ENCODE results near the gene ZNF146. TPM values are rescaled to one million over a fixed set of nuclear protein-coding genes. Genes with fewer than 3 reads are reported as not detected.
"Not testable (repeated sequence)": the region's sequence is repeated elsewhere in the genome, so short reads cannot be mapped to it uniquely, and the experiment has no call there.

ZNF146 gene
- total RNA-seq, 1 donor from 2014 or later: 70.0 TPM

GRCh38 chr19:36182612-36183244 lies 32.2 kb upstream of the ZNF146 start:
- H3K27ac Mint-ChIP-seq (ENCODE audit: unreplicated experiment): no peak overlapping the region
- TF ChIP-seq CTCF (IDR thresholded peaks at IDR 0.05): no peak
- no peak for DNase-seq (ENCODE audit: extremely low spot score, unreplicated experiment)
- H3K4me1 Mint-ChIP-seq (ENCODE audit: unreplicated experiment): no peaks in the 10 kb centered on the region
- H3K27me3 Mint-ChIP-seq (ENCODE audit: unreplicated experiment): no peaks in the 10 kb centered on the region
- H3K4me3 Mint-ChIP-seq (ENCODE audit: unreplicated experiment): no peak overlapping the region
- peaks cover 7% of the 10 kb centered on the region for H3K36me3 Mint-ChIP-seq (ENCODE audit: unreplicated experiment)
- H3K9me3 Mint-ChIP-seq (ENCODE audit: unreplicated experiment): no peaks in the 10 kb centered on the region

GRCh38 chr19:36183245-36183628 lies 31.7 kb upstream of the ZNF146 start:
- H3K4me1 Mint-ChIP-seq (ENCODE audit: unreplicated experiment): no peaks in the 10 kb centered on the region
- H3K9me3 Mint-ChIP-seq (ENCODE audit: unreplicated experiment): no peaks in the 10 kb centered on the region
- H3K27me3 Mint-ChIP-seq (ENCODE audit: unreplicated experiment): no peaks in the 10 kb centered on the region
- peaks cover 7% of the 10 kb centered on the region for H3K36me3 Mint-ChIP-seq (ENCODE audit: unreplicated experiment)
- TF ChIP-seq CTCF (IDR thresholded peaks at IDR 0.05): no peak
- H3K27ac Mint-ChIP-seq (ENCODE audit: unreplicated experiment): no peak overlapping the region
- H3K4me3 Mint-ChIP-seq (ENCODE audit: unreplicated experiment): no peak overlapping the region
- DNase-seq (ENCODE audit: extremely low spot score, unreplicated experiment): no peak

- not testable (repeated sequence) for H3K4me3 Mint-ChIP-seq (ENCODE audit: unreplicated experiment); H3K36me3 Mint-ChIP-seq (ENCODE audit: unreplicated experiment); H3K9me3 Mint-ChIP-seq (ENCODE audit: unreplicated experiment); H3K27me3 Mint-ChIP-seq (ENCODE audit: unreplicated experiment); DNase-seq (ENCODE audit: extremely low spot score, unreplicated experiment); H3K27ac Mint-ChIP-seq (ENCODE audit: unreplicated experiment); H3K4me1 Mint-ChIP-seq (ENCODE audit: unreplicated experiment)
These were observed 28.2 kb upstream of the ZNF146 start for GRCh38 chr19:36186722-36187121.

GRCh38 chr19:36196249-36196648 lies 18.7 kb upstream of the ZNF146 start:
- H3K27me3 Mint-ChIP-seq (ENCODE audit: unreplicated experiment): no peaks in the 10 kb centered on the region

GRCh38 chr19:36198119-36198518 lies 16.8 kb upstream of the ZNF146 start:
- no peak for TF ChIP-seq CTCF (IDR thresholded peaks at IDR 0.05)

More at GRCh38 chr19:36196249-36196648, 18.7 kb upstream of the ZNF146 start:
- Mint-ChIP-seq H3K4me1 (ENCODE audit: unreplicated experiment) (no peaks in the 10 kb centered on the region), H3K9me3 (ENCODE audit: unreplicated experiment) (no peaks in the 10 kb centered on the region), H3K36me3 (ENCODE audit: unreplicated experiment) (peaks cover 8% of the 10 kb centered on the region), H3K27ac (ENCODE audit: unreplicated experiment) (no peak overlapping the region), H3K4me3 (ENCODE audit: unreplicated experiment) (no peak overlapping the region)
- no peak for TF ChIP-seq CTCF (IDR thresholded peaks at IDR 0.05)
- DNase-seq (ENCODE audit: extremely low spot score, unreplicated experiment): no peak

GRCh38 chr19:36201684-36202083 lies 13.2 kb upstream of the ZNF146 start:
- TF ChIP-seq CTCF (IDR thresholded peaks at IDR 0.05): no peak
- H3K27me3 Mint-ChIP-seq (ENCODE audit: unreplicated experiment): no peaks in the 10 kb centered on the region
- no peak overlapping the region for H3K27ac Mint-ChIP-seq (ENCODE audit: unreplicated experiment)
- H3K4me3 Mint-ChIP-seq (ENCODE audit: unreplicated experiment): no peak overlapping the region
- H3K36me3 Mint-ChIP-seq (ENCODE audit: unreplicated experiment): peaks cover 8% of the 10 kb centered on the region
- H3K4me1 Mint-ChIP-seq (ENCODE audit: unreplicated experiment): no peaks in the 10 kb centered on the region
- no peaks in the 10 kb centered on the region for H3K9me3 Mint-ChIP-seq (ENCODE audit: unreplicated experiment)
- DNase-seq (ENCODE audit: extremely low spot score, unreplicated experiment): no peak

More at GRCh38 chr19:36198119-36198518, 16.8 kb upstream of the ZNF146 start:
- no peaks in the 10 kb centered on the region for H3K4me1 Mint-ChIP-seq (ENCODE audit: unreplicated experiment)
- DNase-seq (ENCODE audit: extremely low spot score, unreplicated experiment): no peak
- H3K4me3 Mint-ChIP-seq (ENCODE audit: unreplicated experiment): no peak overlapping the region
- no peaks in the 10 kb centered on the region for H3K27me3 Mint-ChIP-seq (ENCODE audit: unreplicated experiment)
- H3K36me3 Mint-ChIP-seq (ENCODE audit: unreplicated experiment): peaks cover 11% of the 10 kb centered on the region
- no peaks in the 10 kb centered on the region for H3K9me3 Mint-ChIP-seq (ENCODE audit: unreplicated experiment)
- H3K27ac Mint-ChIP-seq (ENCODE audit: unreplicated experiment): no peak overlapping the region

Measured in osteocyte (in vitro differentiated cells).